ENCODE data around the gene AGTRAP.

Gene AGTRAP

DNA sequence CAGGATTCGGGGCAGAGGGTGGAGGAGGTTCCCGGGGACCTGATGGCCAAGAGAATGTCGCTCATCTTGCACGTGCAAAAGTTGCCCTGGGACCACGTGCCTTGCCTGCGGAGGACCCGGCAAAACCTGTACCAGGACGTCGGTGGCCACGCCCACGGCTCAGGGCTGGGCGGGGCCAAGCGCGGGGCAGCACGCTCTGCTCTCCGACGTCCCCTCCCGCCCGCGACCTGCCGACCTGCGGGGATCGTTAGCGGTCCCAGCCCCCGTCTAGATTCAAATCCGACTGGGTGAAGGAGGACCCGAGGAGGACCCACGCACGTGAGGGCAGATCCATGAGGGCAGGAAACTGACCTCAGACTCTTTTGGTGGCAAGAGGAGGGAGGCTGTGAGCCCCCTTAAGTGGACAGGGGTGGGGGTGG lies 26.1 kb downstream of the AGTRAP start, which contains the start of gene C1orf167:
Gene C1orf167, plus strand, starts transcription at position 206 of the 419 bp plus-strand sequence. CDS start 2,208 bp downstream, outside the sequence.
- no peaks in the 10 kb centered on the region for H3K36me3 ChIP-seq (ENCODE audit: control insufficient read depth, insufficient read depth, low read length)
- peaks cover 3% of the 10 kb centered on the region for H3K27me3 ChIP-seq (ENCODE audit: control insufficient read depth, insufficient read depth, low read length)
- no peak within 1 kb of the TSS for H3K27ac ChIP-seq (ENCODE audit: low read depth, low read length)
- no peaks in the 10 kb centered on the region for H3K4me1 ChIP-seq (ENCODE audit: control insufficient read depth, insufficient read depth, low read length)
- no peak within 1 kb of the TSS for H3K9ac ChIP-seq (ENCODE audit: low read length)
- H3K4me3 ChIP-seq (ENCODE audit: low read length): no peak within 1 kb of the TSS

DNA sequence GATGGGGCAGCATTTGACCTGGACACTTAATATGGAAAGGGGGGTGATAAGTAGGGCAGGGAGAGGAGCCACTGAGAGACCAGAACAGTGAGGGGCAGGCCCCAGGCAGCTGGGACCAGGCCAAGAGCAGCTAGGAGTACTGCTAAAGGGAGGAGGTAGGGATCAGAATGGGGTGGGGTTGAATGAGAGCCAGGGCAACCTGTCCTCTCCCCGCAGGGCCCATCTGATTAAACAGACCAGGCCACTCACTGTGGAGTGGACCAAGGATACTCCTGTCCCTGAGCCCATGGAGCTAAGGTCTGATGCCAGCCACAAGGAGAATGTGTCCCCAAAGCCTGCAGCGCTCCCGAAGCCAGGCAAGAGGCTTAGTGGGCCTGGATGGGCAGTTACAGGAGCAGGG lies 28.2 kb downstream of the AGTRAP start:
- Histone ChIP-seq H3K36me3 (ENCODE audit: control insufficient read depth, insufficient read depth, low read length) (no peaks in the 10 kb centered on the region), H3K4me3 (ENCODE audit: low read length) (no peak overlapping the region), H3K9ac (ENCODE audit: low read length) (no peak overlapping the region), H3K27ac (ENCODE audit: low read depth, low read length) (no peak overlapping the region), H3K4me1 (ENCODE audit: control insufficient read depth, insufficient read depth, low read length) (no peaks in the 10 kb centered on the region), H3K27me3 (ENCODE audit: control insufficient read depth, insufficient read depth, low read length) (peaks cover 3% of the 10 kb centered on the region)

- Histone ChIP-seq H3K4me3 (ENCODE audit: low read length) (no peak overlapping the region), H3K27me3 (ENCODE audit: control insufficient read depth, insufficient read depth, low read length) (peaks cover 3% of the 10 kb centered on the region), H3K4me1 (ENCODE audit: control insufficient read depth, insufficient read depth, low read length) (no peaks in the 10 kb centered on the region), H3K36me3 (ENCODE audit: control insufficient read depth, insufficient read depth, low read length) (no peaks in the 10 kb centered on the region), H3K27ac (ENCODE audit: low read depth, low read length) (no peak overlapping the region), H3K9ac (ENCODE audit: low read length) (no peak overlapping the region)
Measured at GRCh38 chr1:11764519-11764918, 28.6 kb downstream of the AGTRAP start.

DNA sequence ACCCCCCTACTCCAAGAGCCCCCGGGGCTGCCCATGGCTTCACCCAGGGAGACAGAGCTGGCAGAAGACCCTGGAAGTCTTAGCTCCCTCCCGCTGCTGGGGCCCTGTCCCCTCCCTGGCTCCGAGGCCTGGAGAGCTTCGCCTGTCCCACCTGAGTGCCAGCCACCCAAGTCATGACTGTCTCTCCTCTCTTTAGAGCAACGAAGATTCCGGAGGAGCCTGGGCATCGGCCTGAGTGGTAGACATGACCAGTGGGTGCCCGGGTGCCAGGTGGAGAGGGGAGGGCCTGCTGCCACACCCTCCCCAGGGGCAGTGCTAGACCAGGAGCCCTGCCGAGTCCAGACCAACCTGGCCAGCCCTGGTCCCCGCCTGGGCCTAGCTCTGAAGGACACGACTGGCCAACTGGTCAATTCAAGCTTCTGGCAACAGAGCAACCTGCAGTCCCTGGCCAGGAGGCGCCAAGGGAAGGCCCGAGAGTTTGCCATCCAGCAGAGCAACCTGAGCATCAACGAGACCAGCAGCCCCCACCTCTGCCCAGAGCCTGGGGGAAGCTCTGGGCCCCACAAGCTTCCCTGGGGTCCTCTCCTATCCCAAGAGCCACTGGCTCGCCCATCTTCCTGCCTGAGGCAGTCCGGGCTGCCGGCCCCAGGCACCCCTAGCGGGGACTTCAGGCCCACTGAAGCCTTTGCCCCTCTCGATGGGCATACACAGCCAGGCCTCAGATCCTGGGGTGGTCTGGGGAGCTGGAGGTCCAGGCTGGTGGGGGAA lies 29.9 kb downstream of the AGTRAP start:
- Histone ChIP-seq H3K27ac (ENCODE audit: low read depth, low read length) (no peak overlapping the region), H3K36me3 (ENCODE audit: control insufficient read depth, insufficient read depth, low read length) (no peaks in the 10 kb centered on the region), H3K4me3 (ENCODE audit: low read length) (no peak overlapping the region), H3K4me1 (ENCODE audit: control insufficient read depth, insufficient read depth, low read length) (no peaks in the 10 kb centered on the region), H3K9ac (ENCODE audit: low read length) (no peak overlapping the region), H3K27me3 (ENCODE audit: control insufficient read depth, insufficient read depth, low read length) (peaks cover 3% of the 10 kb centered on the region)

- Histone ChIP-seq H3K9ac (ENCODE audit: low read length) (no peak overlapping the region), H3K27me3 (ENCODE audit: control insufficient read depth, insufficient read depth, low read length) (peaks cover 3% of the 10 kb centered on the region), H3K4me1 (ENCODE audit: control insufficient read depth, insufficient read depth, low read length) (no peaks in the 10 kb centered on the region), H3K4me3 (ENCODE audit: low read length) (no peak overlapping the region), H3K36me3 (ENCODE audit: control insufficient read depth, insufficient read depth, low read length) (no peaks in the 10 kb centered on the region), H3K27ac (ENCODE audit: low read depth, low read length) (no peak overlapping the region)
Measured at GRCh38 chr1:11766429-11766776, 30.5 kb downstream of the AGTRAP start.

GRCh38 chr1:11767922-11768704 lies 32.2 kb downstream of the AGTRAP start:
- Histone ChIP-seq H3K27me3 (ENCODE audit: control insufficient read depth, insufficient read depth, low read length) (no peaks in the 10 kb centered on the region), H3K9ac (ENCODE audit: low read length) (no peak overlapping the region), H3K4me3 (ENCODE audit: low read length) (no peak overlapping the region), H3K4me1 (ENCODE audit: control insufficient read depth, insufficient read depth, low read length) (no peaks in the 10 kb centered on the region), H3K36me3 (ENCODE audit: control insufficient read depth, insufficient read depth, low read length) (no peaks in the 10 kb centered on the region), H3K27ac (ENCODE audit: low read depth, low read length) (no peak overlapping the region)

GRCh38 chr1:11768821-11769220 lies 32.9 kb downstream of the AGTRAP start:
- no peaks in the 10 kb centered on the region for H3K36me3 ChIP-seq (ENCODE audit: control insufficient read depth, insufficient read depth, low read length)
- no peaks in the 10 kb centered on the region for H3K27me3 ChIP-seq (ENCODE audit: control insufficient read depth, insufficient read depth, low read length)
- no peak overlapping the region for H3K27ac ChIP-seq (ENCODE audit: low read depth, low read length)
- no peak overlapping the region for H3K9ac ChIP-seq (ENCODE audit: low read length)
- H3K4me1 ChIP-seq (ENCODE audit: control insufficient read depth, insufficient read depth, low read length): no peaks in the 10 kb centered on the region
- H3K4me3 ChIP-seq (ENCODE audit: low read length): no peak overlapping the region

GRCh38 chr1:11769274-11769673 lies 33.3 kb downstream of the AGTRAP start:
- H3K4me3 ChIP-seq (ENCODE audit: low read length): no peak overlapping the region
- no peak overlapping the region for H3K9ac ChIP-seq (ENCODE audit: low read length)
- no peaks in the 10 kb centered on the region for H3K4me1 ChIP-seq (ENCODE audit: control insufficient read depth, insufficient read depth, low read length)
- H3K27me3 ChIP-seq (ENCODE audit: control insufficient read depth, insufficient read depth, low read length): no peaks in the 10 kb centered on the region
- no peak overlapping the region for H3K27ac ChIP-seq (ENCODE audit: low read depth, low read length)
- H3K36me3 ChIP-seq (ENCODE audit: control insufficient read depth, insufficient read depth, low read length): no peaks in the 10 kb centered on the region

DNA sequence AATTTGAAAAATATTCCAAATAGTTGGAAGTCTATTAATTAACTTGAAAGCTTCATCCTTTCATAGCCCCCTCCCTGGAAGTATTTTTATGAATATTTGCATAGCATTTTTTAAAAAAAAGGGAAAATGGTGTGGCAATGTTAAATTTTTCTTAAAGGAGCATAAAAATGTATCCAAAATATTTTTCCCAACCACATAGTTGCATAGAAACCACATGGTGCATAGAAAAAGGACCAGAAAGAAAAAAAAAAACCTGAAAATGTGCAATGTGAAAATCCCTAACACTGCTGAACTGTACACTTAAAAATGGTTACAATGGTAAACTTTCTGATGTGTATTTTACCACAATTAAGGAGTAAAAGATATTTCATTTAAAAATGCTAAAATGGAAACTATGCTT lies 34.1 kb downstream of the AGTRAP start:
- no peak overlapping the region for H3K9ac ChIP-seq (ENCODE audit: low read length)
- H3K27me3 ChIP-seq (ENCODE audit: control insufficient read depth, insufficient read depth, low read length): no peaks in the 10 kb centered on the region
- no peak overlapping the region for H3K27ac ChIP-seq (ENCODE audit: low read depth, low read length)

GRCh38 chr1:11771481-11772043 lies 35.6 kb downstream of the AGTRAP start:
- no peak overlapping the region for H3K9ac ChIP-seq (ENCODE audit: low read length)
- no peaks in the 10 kb centered on the region for H3K4me1 ChIP-seq (ENCODE audit: control insufficient read depth, insufficient read depth, low read length)
- H3K27ac ChIP-seq (ENCODE audit: low read depth, low read length): no peak overlapping the region
- no peaks in the 10 kb centered on the region for H3K36me3 ChIP-seq (ENCODE audit: control insufficient read depth, insufficient read depth, low read length)
- no peaks in the 10 kb centered on the region for H3K27me3 ChIP-seq (ENCODE audit: control insufficient read depth, insufficient read depth, low read length)
- no peak overlapping the region for H3K4me3 ChIP-seq (ENCODE audit: low read length)

More for the DNA sequence above, 34.1 kb downstream of the AGTRAP start:
- Histone ChIP-seq H3K36me3 (ENCODE audit: control insufficient read depth, insufficient read depth, low read length) (no peaks in the 10 kb centered on the region), H3K4me1 (ENCODE audit: control insufficient read depth, insufficient read depth, low read length) (no peaks in the 10 kb centered on the region), H3K4me3 (ENCODE audit: low read length) (no peak overlapping the region)

- H3K4me1 ChIP-seq (ENCODE audit: control insufficient read depth, insufficient read depth, low read length): no peaks in the 10 kb centered on the region
- no peaks in the 10 kb centered on the region for H3K36me3 ChIP-seq (ENCODE audit: control insufficient read depth, insufficient read depth, low read length)
- H3K4me3 ChIP-seq (ENCODE audit: low read length): no peak overlapping the region
- no peak overlapping the region for H3K27ac ChIP-seq (ENCODE audit: low read depth, low read length)
- no peak overlapping the region for H3K9ac ChIP-seq (ENCODE audit: low read length)
- no peaks in the 10 kb centered on the region for H3K27me3 ChIP-seq (ENCODE audit: control insufficient read depth, insufficient read depth, low read length)
Measured at GRCh38 chr1:11772458-11772857, 36.5 kb downstream of the AGTRAP start.

GRCh38 chr1:11774753-11775152 lies 38.8 kb downstream of the AGTRAP start:
- Histone ChIP-seq H3K36me3 (ENCODE audit: control insufficient read depth, insufficient read depth, low read length) (no peaks in the 10 kb centered on the region), H3K27ac (ENCODE audit: low read depth, low read length) (no peak overlapping the region), H3K9ac (ENCODE audit: low read length) (no peak overlapping the region), H3K4me3 (ENCODE audit: low read length) (no peak overlapping the region), H3K27me3 (ENCODE audit: control insufficient read depth, insufficient read depth, low read length) (no peaks in the 10 kb centered on the region), H3K4me1 (ENCODE audit: control insufficient read depth, insufficient read depth, low read length) (no peaks in the 10 kb centered on the region)

Data from rectal smooth muscle tissue (tissue), 1 donor.